ENCODE data around the gene TTLL10.

DNA sequence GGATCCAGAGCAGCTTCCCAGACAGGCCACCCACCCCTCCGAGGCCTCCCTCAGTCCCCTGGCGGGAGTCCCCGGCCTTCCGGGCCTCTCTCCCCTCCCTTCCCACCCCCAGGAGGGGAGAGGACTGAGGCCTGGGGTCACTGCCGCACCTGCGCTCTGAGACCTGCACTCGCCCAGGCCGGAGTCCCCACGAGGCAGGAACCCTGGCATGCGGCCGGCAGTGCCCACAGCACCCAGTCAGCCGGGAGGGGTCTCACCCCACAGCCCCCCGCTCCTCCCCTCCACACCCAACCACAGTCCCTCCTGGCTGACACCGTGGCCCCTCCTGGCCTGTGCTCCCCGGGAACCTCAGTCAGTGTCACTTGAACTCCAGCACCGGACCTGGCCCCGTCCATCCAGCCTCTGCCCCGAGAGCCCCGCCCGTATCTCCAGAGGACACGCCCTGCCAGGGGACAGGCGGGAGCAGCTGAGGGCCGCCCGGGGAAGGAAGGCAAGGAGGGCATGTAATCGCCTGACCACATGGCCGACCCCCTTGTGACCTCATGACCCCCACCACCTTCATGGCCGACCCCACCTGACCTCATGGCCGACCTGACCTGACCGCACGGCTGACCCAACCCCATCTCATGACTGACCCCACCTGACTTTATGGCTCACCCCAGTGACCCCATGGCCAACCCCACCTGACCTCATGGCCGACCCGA, 28.7 kb upstream of the TTLL10 start:
- TF ChIP-seq EP300 (IDR thresholded peaks at IDR 0.05) (no peak), CTCF (IDR thresholded peaks at IDR 0.05) (no peak), POLR2A (IDR thresholded peaks at IDR 0.05) (no peak), POLR2AphosphoS5 (IDR thresholded peaks at IDR 0.05) (no peak)

Measured in stomach (tissue), 4 donors.